GM12878 (cell line): ENCODE results near the gene ZC3H7B.

Experiments
- CREM ChIP-seq: IDR thresholded peaks from 2 replicates; pipeline ENCODE4 v1.6.1; 2014; ENCODE audit warnings: antibody characterized with exemption, low read depth
- EZH2 ChIP-seq: IDR thresholded peaks from 2 replicates; pipeline ENCODE4 v1.6.1; 2012; ENCODE audit warnings: low read depth, mild to moderate bottlenecking, control low read depth, inconsistent platforms, low read length, borderline replicate concordance; ENCODE audit not compliant: control insufficient read depth

GRCh38 chr22:41382098-41382578 lies 80.8 kb downstream of the ZC3H7B start:
- no peak for TF ChIP-seq EZH2
- TF ChIP-seq CREM: no peak
